ENCODE data around the gene CCL2.

The CCL2 gene

GRCh38 chr17:34276826-34277225, 21.7 kb downstream of the CCL2 start:
- H3K27ac Mint-ChIP-seq: no peak overlapping the region
- H3K4me3 Mint-ChIP-seq: no peak overlapping the region
- no peaks in the 10 kb centered on the region for H3K4me1 Mint-ChIP-seq
- peaks cover 84% of the 10 kb centered on the region for H3K27me3 Mint-ChIP-seq
- no peak for ATAC-seq
- no peaks in the 10 kb centered on the region for H3K36me3 Mint-ChIP-seq
- H3K9me3 Mint-ChIP-seq: peaks cover 3% of the 10 kb centered on the region

- H3K27ac Mint-ChIP-seq: no peak overlapping the region
- H3K4me3 Mint-ChIP-seq: no peak overlapping the region
- no peaks in the 10 kb centered on the region for H3K36me3 Mint-ChIP-seq
- H3K9me3 Mint-ChIP-seq: peaks cover 7% of the 10 kb centered on the region
- no peak for ATAC-seq
- no peaks in the 10 kb centered on the region for H3K4me1 Mint-ChIP-seq
- H3K27me3 Mint-ChIP-seq: peaks cover 62% of the 10 kb centered on the region
These were observed 28.5 kb downstream of the CCL2 start for GRCh38 chr17:34283571-34283970.

GRCh38 chr17:34285286-34285792, 30.3 kb downstream of the CCL2 start, which contains the start of gene CCL11:
Gene CCL11 (plus strand): TSS chr17:34285742. CDS start chr17:34285809, 67 bp downstream.
- no peak for ATAC-seq
- Mint-ChIP-seq H3K9me3 (peaks cover 7% of the 10 kb centered on the region), H3K4me1 (no peaks in the 10 kb centered on the region), H3K4me3 (no peak within 1 kb of the TSS), H3K27me3 (peaks cover 60% of the 10 kb centered on the region), H3K36me3 (no peaks in the 10 kb centered on the region), H3K27ac (no peak within 1 kb of the TSS)

GRCh38 chr17:34287875-34288274, 32.8 kb downstream of the CCL2 start:
- H3K9me3 Mint-ChIP-seq: peaks cover 2% of the 10 kb centered on the region
- H3K27me3 Mint-ChIP-seq: peaks cover 38% of the 10 kb centered on the region
- no peak overlapping the region for H3K4me3 Mint-ChIP-seq
- H3K4me1 Mint-ChIP-seq: no peaks in the 10 kb centered on the region
- H3K36me3 Mint-ChIP-seq: no peaks in the 10 kb centered on the region
- no peak for ATAC-seq
- no peak overlapping the region for H3K27ac Mint-ChIP-seq

- Mint-ChIP-seq H3K27me3 (peaks cover 33% of the 10 kb centered on the region), H3K4me3 (no peak overlapping the region), H3K36me3 (no peaks in the 10 kb centered on the region), H3K27ac (no peak overlapping the region), H3K9me3 (peaks cover 2% of the 10 kb centered on the region), H3K4me1 (no peaks in the 10 kb centered on the region)
- no peak for ATAC-seq
These were observed 35.5 kb downstream of the CCL2 start for GRCh38 chr17:34290586-34290985.

- no peak for ATAC-seq
- Mint-ChIP-seq H3K27me3 (peaks cover 28% of the 10 kb centered on the region), H3K9me3 (peaks cover 2% of the 10 kb centered on the region), H3K4me1 (no peaks in the 10 kb centered on the region), H3K27ac (no peak overlapping the region), H3K4me3 (no peak overlapping the region), H3K36me3 (no peaks in the 10 kb centered on the region)
These were observed 36.8 kb downstream of the CCL2 start for GRCh38 chr17:34291721-34292348.

GRCh38 chr17:34299027-34299426, 43.9 kb downstream of the CCL2 start:
- Mint-ChIP-seq H3K9me3 (no peaks in the 10 kb centered on the region), H3K4me3 (no peak overlapping the region)

GRCh38 chr17:34299956-34300577, 45.0 kb downstream of the CCL2 start:
- no peak for ATAC-seq
- Mint-ChIP-seq H3K4me1 (peaks cover 8% of the 10 kb centered on the region), H3K9me3 (no peaks in the 10 kb centered on the region), H3K27ac (no peak overlapping the region), H3K27me3 (peaks cover 46% of the 10 kb centered on the region), H3K36me3 (no peaks in the 10 kb centered on the region), H3K4me3 (no peak overlapping the region)

More at GRCh38 chr17:34299027-34299426, 43.9 kb downstream of the CCL2 start:
- Mint-ChIP-seq H3K4me1 (peaks cover 8% of the 10 kb centered on the region), H3K36me3 (no peaks in the 10 kb centered on the region), H3K27ac (no peak overlapping the region), H3K27me3 (peaks cover 46% of the 10 kb centered on the region)
- no peak for ATAC-seq

- Mint-ChIP-seq H3K36me3 (no peaks in the 10 kb centered on the region), H3K9me3 (no peaks in the 10 kb centered on the region), H3K27ac (no peak overlapping the region), H3K4me3 (no peak overlapping the region), H3K27me3 (peaks cover 46% of the 10 kb centered on the region), H3K4me1 (peaks cover 8% of the 10 kb centered on the region)
- ATAC-seq: no peak
These were observed 45.7 kb downstream of the CCL2 start for GRCh38 chr17:34300652-34301370.

- Mint-ChIP-seq H3K4me1 (peaks cover 8% of the 10 kb centered on the region), H3K36me3 (no peaks in the 10 kb centered on the region), H3K27me3 (peaks cover 46% of the 10 kb centered on the region), H3K9me3 (no peaks in the 10 kb centered on the region), H3K27ac (no peak overlapping the region), H3K4me3 (no peak overlapping the region)
- ATAC-seq: no peak
These were observed 46.9 kb downstream of the CCL2 start for GRCh38 chr17:34301986-34302385.

- Mint-ChIP-seq H3K4me1 (peaks cover 8% of the 10 kb centered on the region), H3K4me3 (no peak overlapping the region)
These were observed 47.6 kb downstream of the CCL2 start for GRCh38 chr17:34302636-34303035.

GRCh38 chr17:34303606-34304005, 48.5 kb downstream of the CCL2 start:
- Mint-ChIP-seq H3K9me3 (no peaks in the 10 kb centered on the region), H3K36me3 (no peaks in the 10 kb centered on the region), H3K4me1 (peaks cover 8% of the 10 kb centered on the region), H3K4me3 (no peak overlapping the region), H3K27me3 (peaks cover 40% of the 10 kb centered on the region), H3K27ac (no peak overlapping the region)
- ATAC-seq: no peak

More at GRCh38 chr17:34302636-34303035, 47.6 kb downstream of the CCL2 start:
- Mint-ChIP-seq H3K36me3 (no peaks in the 10 kb centered on the region), H3K27ac (no peak overlapping the region), H3K27me3 (peaks cover 46% of the 10 kb centered on the region), H3K9me3 (no peaks in the 10 kb centered on the region)
- no peak for ATAC-seq

- no peak for ATAC-seq
- peaks cover 32% of the 10 kb centered on the region for H3K27me3 Mint-ChIP-seq
- H3K9me3 Mint-ChIP-seq: no peaks in the 10 kb centered on the region
- H3K4me1 Mint-ChIP-seq: peaks cover 2% of the 10 kb centered on the region
- H3K27ac Mint-ChIP-seq: no peak overlapping the region
- H3K4me3 Mint-ChIP-seq: no peak overlapping the region
- H3K36me3 Mint-ChIP-seq: no peaks in the 10 kb centered on the region
These were observed 50.0 kb downstream of the CCL2 start for GRCh38 chr17:34305061-34305460.

GRCh38 chr17:34305606-34306005, 50.5 kb downstream of the CCL2 start:
- no peak overlapping the region for H3K27ac Mint-ChIP-seq
- H3K4me1 Mint-ChIP-seq: no peaks in the 10 kb centered on the region
- no peaks in the 10 kb centered on the region for H3K9me3 Mint-ChIP-seq
- ATAC-seq: no peak
- no peaks in the 10 kb centered on the region for H3K36me3 Mint-ChIP-seq
- no peak overlapping the region for H3K4me3 Mint-ChIP-seq
- H3K27me3 Mint-ChIP-seq: peaks cover 32% of the 10 kb centered on the region

GRCh38 chr17:34306466-34306865, 51.4 kb downstream of the CCL2 start:
- no peak overlapping the region for H3K27ac Mint-ChIP-seq
- no peaks in the 10 kb centered on the region for H3K9me3 Mint-ChIP-seq
- ATAC-seq: no peak
- peaks cover 25% of the 10 kb centered on the region for H3K27me3 Mint-ChIP-seq
- H3K4me3 Mint-ChIP-seq: no peak overlapping the region
- H3K36me3 Mint-ChIP-seq: no peaks in the 10 kb centered on the region
- H3K4me1 Mint-ChIP-seq: no peaks in the 10 kb centered on the region
